ENCODE measurements around the gene FAT1.

GRCh38 chr4:186541801-186542200 is 181.9 kb downstream of the FAT1 start:
- TF ChIP-seq, protein P1, sequence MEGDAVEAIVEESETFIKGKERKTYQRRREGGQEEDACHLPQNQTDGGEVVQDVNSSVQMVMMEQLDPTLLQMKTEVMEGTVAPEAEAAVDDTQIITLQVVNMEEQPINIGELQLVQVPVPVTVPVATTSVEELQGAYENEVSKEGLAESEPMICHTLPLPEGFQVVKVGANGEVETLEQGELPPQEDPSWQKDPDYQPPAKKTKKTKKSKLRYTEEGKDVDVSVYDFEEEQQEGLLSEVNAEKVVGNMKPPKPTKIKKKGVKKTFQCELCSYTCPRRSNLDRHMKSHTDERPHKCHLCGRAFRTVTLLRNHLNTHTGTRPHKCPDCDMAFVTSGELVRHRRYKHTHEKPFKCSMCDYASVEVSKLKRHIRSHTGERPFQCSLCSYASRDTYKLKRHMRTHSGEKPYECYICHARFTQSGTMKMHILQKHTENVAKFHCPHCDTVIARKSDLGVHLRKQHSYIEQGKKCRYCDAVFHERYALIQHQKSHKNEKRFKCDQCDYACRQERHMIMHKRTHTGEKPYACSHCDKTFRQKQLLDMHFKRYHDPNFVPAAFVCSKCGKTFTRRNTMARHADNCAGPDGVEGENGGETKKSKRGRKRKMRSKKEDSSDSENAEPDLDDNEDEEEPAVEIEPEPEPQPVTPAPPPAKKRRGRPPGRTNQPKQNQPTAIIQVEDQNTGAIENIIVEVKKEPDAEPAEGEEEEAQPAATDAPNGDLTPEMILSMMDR (IDR thresholded peaks at IDR 0.05; ENCODE audit: extremely low read depth in 1 of 2, insufficient read depth in 1 of 2, low read depth in 1 of 2, low read length in 2 of 2) = no peak
- no peak for TF ChIP-seq POLR2A (IDR thresholded peaks at IDR 0.05; ENCODE audit: low read depth, low read length)
- no peak for TF ChIP-seq JUN (IDR thresholded peaks at IDR 0.05; ENCODE audit: borderline replicate concordance, insufficient read depth, insufficient read length, low read depth)
